Keratinocyte (primary cell): Measurements from ENCODE around the gene KCNAB2.

Experiments used
- CTCF ChIP-seq, 3 experiments: IDR thresholded peaks in 1 of 3; conservative IDR thresholded peaks in 1 of 3; optimal IDR thresholded peaks in 1 of 3; 2 replicates in 2 of 3; 3 replicates in 1 of 3; pipeline versions ENCODE3 to v1.5.1; 2011; ENCODE audit warnings: low read length in 3 of 3, mild to moderate bottlenecking in 3 of 3, moderate library complexity in 2 of 3, control low read depth in 1 of 3, inconsistent platforms in 1 of 3; ENCODE audit not compliant: insufficient read depth in 2 of 3; ENCODE audit errors: extremely low read depth in 1 of 3
- EZH2 ChIP-seq: IDR thresholded peaks from one replicate; pipeline ENCODE4 v1.6.1; 2012; ENCODE audit warnings: inconsistent platforms, mild to moderate bottlenecking, low read length, moderate library complexity

- no peak for TF ChIP-seq CTCF (optimal IDR thresholded peaks at IDR 0.05 in 1 of 3, IDR thresholded peaks at IDR 0.05 in 1 of 3, conservative IDR thresholded peaks at IDR 0.05 in 1 of 3; ENCODE audit: extremely low read depth in 1 of 3, insufficient read depth in 2 of 3, low read length in 3 of 3)
- no peak for TF ChIP-seq EZH2
Measured at GRCh38 chr1:6004412-6005123, 41.1 kb upstream of the KCNAB2 start.
